Fibroblast of lung (primary cell): ENCODE results near the gene PIEZO2. TPM values are rescaled to one million over a fixed set of nuclear protein-coding genes. Genes with fewer than 3 reads are reported as not detected.

Experiments used
- DNase-seq, 2 donors: peaks; one replicate each; pipeline versions ENCODE4 v3.0.0 to v3.0.0-alpha.2; 2010; ENCODE audit warnings: low read depth in 2 of 2
- H2AFZ ChIP-seq: 2 replicates; pipeline ENCODE4 v1.5.1; 2012; ENCODE audit warnings: low read length, control low read depth, inconsistent platforms
- H3K27ac ChIP-seq: 2 replicates; pipeline ENCODE4 v1.5.1; 2011; ENCODE audit warnings: low read length, control low read depth; ENCODE audit not compliant: insufficient read depth
- H3K27me3 ChIP-seq: 2 replicates; pipeline ENCODE4 v1.5.1; 2011; ENCODE audit warnings: mild to moderate bottlenecking, low read length; ENCODE audit not compliant: control insufficient read depth, insufficient read depth
- H3K36me3 ChIP-seq: 2 replicates; pipeline ENCODE4 v1.5.1; 2011; ENCODE audit warnings: low read length; ENCODE audit not compliant: control insufficient read depth, insufficient read depth
- H3K4me1 ChIP-seq: 2 replicates; pipeline ENCODE4 v1.5.1; 2011; ENCODE audit warnings: low read length; ENCODE audit not compliant: control insufficient read depth, insufficient read depth; ENCODE audit errors: extremely low read depth
- H3K4me2 ChIP-seq: 2 replicates; pipeline ENCODE4 v1.5.1; 2011; ENCODE audit warnings: low read length, control low read depth; ENCODE audit not compliant: insufficient read depth; ENCODE audit errors: extremely low read depth
- H3K4me3 ChIP-seq, 4 experiments: fragments of 200-600 bp in 1 of 4; sonication (generic) in 1 of 4; replicated peaks in 1 of 4; 2 replicates each; pipeline ENCODE4 v1.5.1; 2011 to 2016; ENCODE audit warnings: low read length in 4 of 4, low read depth in 3 of 4, mild to moderate bottlenecking in 3 of 4, control low read depth in 2 of 4, inconsistent platforms in 1 of 4, mixed read lengths in 1 of 4; ENCODE audit not compliant: insufficient read depth in 1 of 4; ENCODE audit errors: control extremely low read depth in 1 of 4
- H3K79me2 ChIP-seq: 2 replicates; pipeline ENCODE4 v1.5.1; 2012; ENCODE audit warnings: mild to moderate bottlenecking, low read length, inconsistent platforms; ENCODE audit not compliant: control insufficient read depth, insufficient read depth
- H3K9ac ChIP-seq: 2 replicates; pipeline ENCODE4 v1.5.1; 2011; ENCODE audit warnings: mild to moderate bottlenecking, low read length, control low read depth; ENCODE audit not compliant: insufficient read depth
- H3K9me3 ChIP-seq: 2 replicates; pipeline ENCODE4 v1.5.1; 2012; ENCODE audit warnings: low read depth, low read length; ENCODE audit not compliant: control insufficient read depth, insufficient read depth
- H4K20me1 ChIP-seq: 2 replicates; pipeline ENCODE4 v1.5.1; 2011; ENCODE audit warnings: low read length; ENCODE audit not compliant: control insufficient read depth, insufficient read depth; ENCODE audit errors: extremely low read depth
- EZH2 ChIP-seq: IDR thresholded peaks from 2 replicates; pipeline ENCODE4 v1.5.1; 2012; ENCODE audit warnings: low read length, control low read depth, mild to moderate bottlenecking; ENCODE audit errors: missing control alignments
- polyA plus RNA-seq, 2 donors: library from polyadenylated mRNA; depleted of rRNA in 1 of 2; stranded (reverse) in 1 of 2; unstranded in 1 of 2; fragments of >200 nt; gene quantifications; 2 replicates each; pipeline ENCODE4 v1.2.1, GENCODE V29; 2011 to 2012; ENCODE audit warnings: missing spikeins in 1 of 2
- total RNA-seq: library from RNA; depleted of rRNA; stranded (reverse); fragments of >200 nt; gene quantifications from 2 replicates; pipeline ENCODE4 v1.2.1, GENCODE V29; 2014
- TF ChIP-seq, protein P1 (sequence below), 2 donors: IDR thresholded peaks in 1 of 2; conservative IDR thresholded peaks in 1 of 2; 1 replicate in 1 of 2; 2 replicates in 1 of 2; pipeline ENCODE4 v1.5.1; 2011 to 2012; ENCODE audit warnings: low read length in 2 of 2, control low read depth in 1 of 2, inconsistent platforms in 1 of 2, low read depth in 1 of 2, mild to moderate bottlenecking in 1 of 2

Gene PIEZO2
- total and polyA plus RNA-seq, 2 donors (not counting 1 experiment from before 2014, with no cell fraction given) = 1.2 to 6.6 TPM

DNA sequence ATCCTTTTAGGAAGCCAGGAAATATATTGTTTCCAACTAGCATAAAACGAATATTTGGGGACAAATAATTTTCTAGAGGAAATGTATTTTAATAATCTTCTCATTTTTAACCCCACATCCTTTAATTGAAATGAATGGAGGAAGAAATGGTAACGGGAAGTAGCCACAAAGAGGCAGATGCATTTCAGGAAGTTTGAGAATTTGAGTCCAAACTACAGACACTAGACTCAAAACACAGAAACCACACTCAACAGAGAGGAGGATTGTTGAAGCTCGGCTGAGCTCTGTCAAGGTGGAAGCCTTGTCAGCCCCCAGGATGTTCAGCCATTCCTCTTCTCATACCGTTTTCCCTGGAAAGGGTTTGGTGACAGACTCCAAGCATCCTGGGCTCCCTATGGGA is 335.0 kb downstream of the PIEZO2 start:
- no peak overlapping the region for H3K9ac ChIP-seq
- DNase-seq = no peak
- H3K36me3 ChIP-seq = no peaks in the 10 kb centered on the region
- TF ChIP-seq EZH2 = no peak
- TF ChIP-seq, protein P1, sequence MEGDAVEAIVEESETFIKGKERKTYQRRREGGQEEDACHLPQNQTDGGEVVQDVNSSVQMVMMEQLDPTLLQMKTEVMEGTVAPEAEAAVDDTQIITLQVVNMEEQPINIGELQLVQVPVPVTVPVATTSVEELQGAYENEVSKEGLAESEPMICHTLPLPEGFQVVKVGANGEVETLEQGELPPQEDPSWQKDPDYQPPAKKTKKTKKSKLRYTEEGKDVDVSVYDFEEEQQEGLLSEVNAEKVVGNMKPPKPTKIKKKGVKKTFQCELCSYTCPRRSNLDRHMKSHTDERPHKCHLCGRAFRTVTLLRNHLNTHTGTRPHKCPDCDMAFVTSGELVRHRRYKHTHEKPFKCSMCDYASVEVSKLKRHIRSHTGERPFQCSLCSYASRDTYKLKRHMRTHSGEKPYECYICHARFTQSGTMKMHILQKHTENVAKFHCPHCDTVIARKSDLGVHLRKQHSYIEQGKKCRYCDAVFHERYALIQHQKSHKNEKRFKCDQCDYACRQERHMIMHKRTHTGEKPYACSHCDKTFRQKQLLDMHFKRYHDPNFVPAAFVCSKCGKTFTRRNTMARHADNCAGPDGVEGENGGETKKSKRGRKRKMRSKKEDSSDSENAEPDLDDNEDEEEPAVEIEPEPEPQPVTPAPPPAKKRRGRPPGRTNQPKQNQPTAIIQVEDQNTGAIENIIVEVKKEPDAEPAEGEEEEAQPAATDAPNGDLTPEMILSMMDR (conservative IDR thresholded peaks at IDR 0.05 in 1 of 2, IDR thresholded peaks at IDR 0.05 in 1 of 2; ENCODE audit: low read depth in 1 of 2, low read length in 2 of 2) = no peak
- no peak overlapping the region for H3K4me3 ChIP-seq
- H3K4me1 ChIP-seq = no peaks in the 10 kb centered on the region
- H4K20me1 ChIP-seq = no peaks in the 10 kb centered on the region
- H3K4me2 ChIP-seq = no peak overlapping the region
- no peaks in the 10 kb centered on the region for H3K79me2 ChIP-seq
- H3K27ac ChIP-seq = no peak overlapping the region
- H3K9me3 ChIP-seq = no peaks in the 10 kb centered on the region
- no peaks in the 10 kb centered on the region for H3K27me3 ChIP-seq
- H2AFZ ChIP-seq = no peak overlapping the region

DNA sequence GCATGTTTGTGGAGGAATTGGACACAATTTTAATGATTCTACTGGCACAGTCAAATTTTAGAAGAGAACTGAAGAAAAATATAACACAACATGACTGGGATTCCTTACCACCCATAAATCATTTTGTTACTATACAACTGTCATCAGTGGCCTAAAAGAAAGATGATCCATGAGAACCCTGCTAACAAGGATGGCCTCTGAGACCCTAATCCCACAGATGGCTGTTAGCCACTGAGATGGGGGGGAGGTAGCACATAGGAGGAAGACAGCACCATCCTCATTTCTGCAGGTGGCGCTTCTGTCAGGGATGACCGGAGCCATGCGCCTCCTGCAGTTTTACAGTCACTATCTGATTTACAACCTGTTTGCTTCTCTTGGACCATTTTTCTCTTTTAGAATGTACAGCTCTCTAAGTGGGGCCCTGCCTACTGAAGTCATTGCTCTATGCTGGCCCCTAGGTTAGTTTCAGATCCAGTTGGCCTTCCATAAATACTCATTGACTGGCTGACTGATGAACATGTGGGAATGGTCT is 343.7 kb downstream of the PIEZO2 start:
- Histone ChIP-seq H3K27ac (no peak overlapping the region), H3K4me3 (no peak overlapping the region), H4K20me1 (no peaks in the 10 kb centered on the region), H3K79me2 (no peaks in the 10 kb centered on the region), H3K36me3 (no peaks in the 10 kb centered on the region), H3K27me3 (no peaks in the 10 kb centered on the region), H3K9ac (no peak overlapping the region), H3K4me2 (no peak overlapping the region), H3K4me1 (no peaks in the 10 kb centered on the region), H3K9me3 (no peaks in the 10 kb centered on the region), H2AFZ (no peak overlapping the region)
- TF ChIP-seq, protein P1 (conservative IDR thresholded peaks at IDR 0.05 in 1 of 2, IDR thresholded peaks at IDR 0.05 in 1 of 2; ENCODE audit: low read depth in 1 of 2, low read length in 2 of 2) = no peak
- TF ChIP-seq EZH2 = no peak
- no peak for DNase-seq

DNA sequence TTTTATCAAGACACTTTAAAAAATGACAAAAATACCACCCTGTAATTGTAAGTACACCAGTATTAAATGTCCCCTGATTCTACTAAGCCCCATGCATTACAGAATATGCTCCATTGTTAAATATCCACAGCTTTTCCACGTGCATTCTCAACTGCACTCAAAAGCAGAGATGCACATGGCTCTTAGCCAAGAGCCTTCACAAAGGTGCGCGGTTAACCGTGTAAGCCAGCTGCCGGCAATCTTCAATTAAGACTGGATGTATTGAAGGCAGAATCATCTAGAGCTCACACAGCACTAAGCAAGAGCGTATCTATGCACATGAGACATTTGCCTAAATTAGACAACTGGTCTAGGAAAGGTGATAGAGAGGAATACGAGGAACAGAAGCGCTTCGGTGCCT is 345.2 kb downstream of the PIEZO2 start:
- Histone ChIP-seq H3K27me3 (no peaks in the 10 kb centered on the region), H3K9me3 (no peaks in the 10 kb centered on the region), H2AFZ (no peak overlapping the region), H3K36me3 (no peaks in the 10 kb centered on the region), H3K79me2 (no peaks in the 10 kb centered on the region), H3K4me3 (no peak overlapping the region), H3K4me2 (no peak overlapping the region), H3K27ac (no peak overlapping the region), H3K4me1 (no peaks in the 10 kb centered on the region), H3K9ac (no peak overlapping the region), H4K20me1 (no peaks in the 10 kb centered on the region)
- TF ChIP-seq, protein P1 (conservative IDR thresholded peaks at IDR 0.05 in 1 of 2, IDR thresholded peaks at IDR 0.05 in 1 of 2; ENCODE audit: low read depth in 1 of 2, low read length in 2 of 2) = no peak
- no peak for TF ChIP-seq EZH2
- DNase-seq = no peak
